Neural cell (in vitro differentiated cells): ENCODE data around the gene SLC5A2. TPM values are rescaled to one million over a fixed set of nuclear protein-coding genes. Genes with fewer than 3 reads are reported as not detected.

Experiments
- H2AFZ ChIP-seq: fragments of 200-600, 300-800 bp; sonication (generic), shearing (Covaris generic); 2 replicates; pipeline ENCODE4 v1.6.0; 2014; ENCODE audit warnings: low read depth, mild to moderate bottlenecking, antibody characterized with exemption, low read length, moderate library complexity
- H3F3A ChIP-seq: fragments of 200-600 bp; shearing (Covaris generic); 2 replicates; pipeline ENCODE4 v1.6.1; 2016; ENCODE audit warnings: mild to moderate bottlenecking, moderate library complexity, mixed read lengths, antibody characterized with exemption, low read length; ENCODE audit not compliant: insufficient read depth, poor library complexity, severe bottlenecking
- H3K27ac ChIP-seq: fragments of 200-600, 300-800 bp; sonication (generic), shearing (Covaris generic); 2 replicates; pipeline ENCODE4 v1.5.1; 2014; ENCODE audit warnings: mild to moderate bottlenecking, low read length, moderate library complexity
- H3K27me3 ChIP-seq: fragments of 300-800, 200-600 bp; sonication (generic), shearing (Covaris generic); 2 replicates; pipeline ENCODE4 v1.6.0; 2014; ENCODE audit warnings: mild to moderate bottlenecking, low read depth, low read length, moderate library complexity; ENCODE audit not compliant: insufficient read depth
- H3K36me3 ChIP-seq: fragments of 300-800, 200-600 bp; sonication (generic), shearing (Covaris generic); 2 replicates; pipeline ENCODE4 v1.5.1; 2014; ENCODE audit warnings: mild to moderate bottlenecking, antibody characterized with exemption, low read length, moderate library complexity; ENCODE audit not compliant: insufficient read depth
- H3K4me2 ChIP-seq: fragments of 300-800, 200-600 bp; sonication (generic), shearing (Covaris generic); 2 replicates; pipeline ENCODE4 v1.6.0; 2014; ENCODE audit warnings: mild to moderate bottlenecking, low read length
- H3K4me3 ChIP-seq: fragments of 300-800, 200-600 bp; sonication (generic), shearing (Covaris generic); 2 replicates; pipeline ENCODE4 v1.5.1; 2014; ENCODE audit warnings: mild to moderate bottlenecking, low read length, moderate library complexity
- H3K79me2 ChIP-seq: fragments of 200-600 bp; shearing (Covaris generic); replicated peaks from 2 replicates; pipeline ENCODE4 v1.6.0; 2014; ENCODE audit warnings: mild to moderate bottlenecking, low read length, moderate library complexity; ENCODE audit not compliant: insufficient read depth
- H3K9ac ChIP-seq: fragments of 300-800, 200-600 bp; sonication (generic), shearing (Covaris generic); 2 replicates; pipeline ENCODE4 v1.6.1; 2016; ENCODE audit warnings: mild to moderate bottlenecking, low read length, mixed read lengths
- H3K9me2 ChIP-seq: fragments of 200-600 bp; shearing (Covaris generic); 2 replicates; pipeline ENCODE4 v1.6.1; 2016; ENCODE audit warnings: mild to moderate bottlenecking, low read length, mixed read lengths; ENCODE audit not compliant: insufficient read depth
- H3K9me3 ChIP-seq: fragments of 200-600, 300-800 bp; sonication (generic), shearing (Covaris generic); 2 replicates; pipeline ENCODE4 v1.6.1; 2016; ENCODE audit warnings: mild to moderate bottlenecking, mixed run types, low read length, moderate library complexity, mixed read lengths
- H4K20me1 ChIP-seq: fragments of 200-600 bp; shearing (Covaris generic); 2 replicates; pipeline ENCODE4 v1.6.1; 2016; ENCODE audit warnings: mild to moderate bottlenecking, mixed run types; ENCODE audit not compliant: insufficient read depth
- CTCF ChIP-seq: fragments of 450-650 bp; IDR thresholded peaks from 2 replicates; pipeline ENCODE4 v1.5.1; 2014; ENCODE audit warnings: antibody characterized with exemption, mild to moderate bottlenecking, moderate library complexity; ENCODE audit not compliant: poor library complexity, severe bottlenecking
- EP300 ChIP-seq: fragments of 450-650 bp; conservative IDR thresholded peaks from 2 replicates; pipeline ENCODE4 v1.6.1; 2014; ENCODE audit warnings: antibody characterized with exemption, mild to moderate bottlenecking, moderate library complexity; ENCODE audit not compliant: poor library complexity, severe bottlenecking
- EZH2 ChIP-seq: fragments of 200-600, 300-800 bp; shearing (Covaris generic), sonication (generic); IDR thresholded peaks from 2 replicates; pipeline ENCODE4 v1.6.1; 2014; ENCODE audit warnings: antibody characterized with exemption, low read length, borderline replicate concordance, mild to moderate bottlenecking; ENCODE audit not compliant: insufficient read depth, poor library complexity, severe bottlenecking
- MXI1 ChIP-seq: fragments of 450-650 bp; conservative IDR thresholded peaks from 2 replicates; pipeline ENCODE4 v1.6.1; 2014; ENCODE audit warnings: antibody characterized with exemption, mild to moderate bottlenecking; ENCODE audit not compliant: poor library complexity, severe bottlenecking
- POLR2AphosphoS5 ChIP-seq: IDR thresholded peaks from 2 replicates; pipeline ENCODE4 v1.6.1; 2012
- RAD21 ChIP-seq: fragments of 450-650 bp; conservative IDR thresholded peaks from 2 replicates; pipeline ENCODE4 v1.6.1; 2014; ENCODE audit warnings: antibody characterized with exemption, mild to moderate bottlenecking, moderate library complexity
- TAF1 ChIP-seq: IDR thresholded peaks from 2 replicates; pipeline ENCODE4 v1.6.1; 2012; ENCODE audit warnings: low read depth
- polyA minus RNA-seq: library from RNA; depleted of rRNA, polyadenylated mRNA; stranded (reverse); fragments of >200 nt; gene quantifications from 2 replicates; pipeline ENCODE4 v1.2.3, GENCODE V29; 2014
- polyA plus RNA-seq: library from polyadenylated mRNA; depleted of rRNA; stranded (reverse); fragments of >200 nt; gene quantifications from 2 replicates; pipeline ENCODE4 v1.2.3, GENCODE V29; 2014
- TF ChIP-seq, protein P1 (sequence below): IDR thresholded peaks from 2 replicates; pipeline ENCODE4 v1.6.1; 2012; ENCODE audit warnings: borderline replicate concordance

Gene SLC5A2
- not detected in 2 replicates for polyA plus RNA-seq
- not detected in 2 replicates for polyA minus RNA-seq

GRCh38 chr16:31483081-31483480, at the start of gene SLC5A2:
Gene SLC5A2 (plus strand): TSS chr16:31483123. CDS start chr16:31483137, 14 bp downstream.
- no peak within 1 kb of the TSS for H3K4me2 ChIP-seq
- TF ChIP-seq RAD21 (no peak), POLR2AphosphoS5 (no peak), TAF1 (no peak), MXI1 (no peak), EP300 (no peak)
- TF ChIP-seq, protein P1, sequence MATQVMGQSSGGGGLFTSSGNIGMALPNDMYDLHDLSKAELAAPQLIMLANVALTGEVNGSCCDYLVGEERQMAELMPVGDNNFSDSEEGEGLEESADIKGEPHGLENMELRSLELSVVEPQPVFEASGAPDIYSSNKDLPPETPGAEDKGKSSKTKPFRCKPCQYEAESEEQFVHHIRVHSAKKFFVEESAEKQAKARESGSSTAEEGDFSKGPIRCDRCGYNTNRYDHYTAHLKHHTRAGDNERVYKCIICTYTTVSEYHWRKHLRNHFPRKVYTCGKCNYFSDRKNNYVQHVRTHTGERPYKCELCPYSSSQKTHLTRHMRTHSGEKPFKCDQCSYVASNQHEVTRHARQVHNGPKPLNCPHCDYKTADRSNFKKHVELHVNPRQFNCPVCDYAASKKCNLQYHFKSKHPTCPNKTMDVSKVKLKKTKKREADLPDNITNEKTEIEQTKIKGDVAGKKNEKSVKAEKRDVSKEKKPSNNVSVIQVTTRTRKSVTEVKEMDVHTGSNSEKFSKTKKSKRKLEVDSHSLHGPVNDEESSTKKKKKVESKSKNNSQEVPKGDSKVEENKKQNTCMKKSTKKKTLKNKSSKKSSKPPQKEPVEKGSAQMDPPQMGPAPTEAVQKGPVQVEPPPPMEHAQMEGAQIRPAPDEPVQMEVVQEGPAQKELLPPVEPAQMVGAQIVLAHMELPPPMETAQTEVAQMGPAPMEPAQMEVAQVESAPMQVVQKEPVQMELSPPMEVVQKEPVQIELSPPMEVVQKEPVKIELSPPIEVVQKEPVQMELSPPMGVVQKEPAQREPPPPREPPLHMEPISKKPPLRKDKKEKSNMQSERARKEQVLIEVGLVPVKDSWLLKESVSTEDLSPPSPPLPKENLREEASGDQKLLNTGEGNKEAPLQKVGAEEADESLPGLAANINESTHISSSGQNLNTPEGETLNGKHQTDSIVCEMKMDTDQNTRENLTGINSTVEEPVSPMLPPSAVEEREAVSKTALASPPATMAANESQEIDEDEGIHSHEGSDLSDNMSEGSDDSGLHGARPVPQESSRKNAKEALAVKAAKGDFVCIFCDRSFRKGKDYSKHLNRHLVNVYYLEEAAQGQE = no peak
- H2AFZ ChIP-seq = no peak within 1 kb of the TSS
- H3K9me2 ChIP-seq = no peaks in the 10 kb centered on the region
- no peak within 1 kb of the TSS for H3K27ac ChIP-seq
- no peaks in the 10 kb centered on the region for H4K20me1 ChIP-seq
- no peaks in the 10 kb centered on the region for H3F3A ChIP-seq
- H3K36me3 ChIP-seq = no peaks in the 10 kb centered on the region
- H3K27me3 ChIP-seq = peaks cover 56% of the 10 kb centered on the region
- no peak within 1 kb of the TSS for H3K4me3 ChIP-seq
- no peaks in the 10 kb centered on the region for H3K79me2 ChIP-seq
- H3K9me3 ChIP-seq = no peaks in the 10 kb centered on the region
- no peak within 1 kb of the TSS for H3K9ac ChIP-seq

GRCh38 chr16:31435341-31436220, 47.3 kb upstream of the SLC5A2 start:
- H3F3A ChIP-seq = no peaks in the 10 kb centered on the region

GRCh38 chr16:31436221-31437045, 46.5 kb upstream of the SLC5A2 start:
- Histone ChIP-seq H4K20me1 (no peaks in the 10 kb centered on the region), H3K9me3 (no peaks in the 10 kb centered on the region), H3K9me2 (no peaks in the 10 kb centered on the region), H3K27me3 (no peaks in the 10 kb centered on the region), H3K9ac (no peak overlapping the region), H3K27ac (no peak overlapping the region), H3K4me3 (no peak overlapping the region), H2AFZ (no peak overlapping the region), H3K4me2 (no peak overlapping the region), H3K36me3 (no peaks in the 10 kb centered on the region), H3F3A (no peaks in the 10 kb centered on the region), H3K79me2 (no peaks in the 10 kb centered on the region)
- TF ChIP-seq EZH2 (no peak), MXI1 (no peak), RAD21 (no peak), EP300 (no peak), POLR2AphosphoS5 (no peak), CTCF (no peak)

More at GRCh38 chr16:31435341-31436220, 47.3 kb upstream of the SLC5A2 start:
- no peaks in the 10 kb centered on the region for H3K9me3 ChIP-seq
- TF ChIP-seq POLR2AphosphoS5 = no peak
- TF ChIP-seq MXI1 = no peak
- no peak overlapping the region for H3K4me3 ChIP-seq
- H3K79me2 ChIP-seq = no peaks in the 10 kb centered on the region
- H2AFZ ChIP-seq = no peak overlapping the region
- no peaks in the 10 kb centered on the region for H3K9me2 ChIP-seq
- H3K9ac ChIP-seq = no peak overlapping the region
- no peaks in the 10 kb centered on the region for H4K20me1 ChIP-seq
- no peak overlapping the region for H3K27ac ChIP-seq
- no peak overlapping the region for H3K4me2 ChIP-seq
- no peaks in the 10 kb centered on the region for H3K27me3 ChIP-seq
- H3K36me3 ChIP-seq = no peaks in the 10 kb centered on the region
